B cell (primary cell): ENCODE data around the gene TMEM273. TPM values are rescaled to one million over a fixed set of nuclear protein-coding genes. Genes with fewer than 3 reads are reported as not detected.

ENCODE experiments used
- ATAC-seq: fragments of 200-7000 bp; cut with Tn5 transposase; one replicate; pipeline ENCODE4 v1.10.0; 2021; ENCODE audit warnings: low read depth, mild to moderate bottlenecking, moderate number of reproducible peaks, moderate library complexity
- CTCF ChIA-PET: fragments of 350-600 bp; sonication (Branson Sonifier 250); formaldehyde crosslinking; loops from one replicate; lab custom pipeline; 2021; ENCODE audit warnings: antibody characterized with exemption, inconsistent platforms; lab: Charles Lee
- POLR2A ChIA-PET: fragments of 350-600 bp; sonication (Branson Sonifier 250); formaldehyde crosslinking; loops from one replicate; lab custom pipeline; 2021; ENCODE audit warnings: antibody characterized with exemption; lab: Charles Lee
- DNase-seq: peaks from one replicate; pipeline ENCODE4 v3.0.0; 2013
- H2AFZ ChIP-seq: 2 replicates; pipeline ENCODE4 v1.6.1; 2012; ENCODE audit warnings: mild to moderate bottlenecking, low read depth, low read length; ENCODE audit not compliant: insufficient read depth, poor library complexity, severe bottlenecking
- H3K27ac ChIP-seq, 2 donors: 1 replicate in 1 of 2; 2 replicates in 1 of 2; pipeline ENCODE4 v1.5.1; 2012 to 2013; ENCODE audit warnings: low read length in 2 of 2, mild to moderate bottlenecking in 2 of 2, moderate library complexity in 1 of 2
- H3K27me3 ChIP-seq, 4 experiments: fragments of 200-600 bp in 1 of 4; sonication (generic) in 1 of 4; replicated peaks in 1 of 4; 1 replicate in 2 of 4; 2 replicates in 2 of 4; pipeline versions ENCODE4 v1.6.1 to v1.7.0; 2013 to 2016; ENCODE audit warnings: low read length in 3 of 4, mild to moderate bottlenecking in 2 of 4, mixed read lengths in 1 of 4, moderate library complexity in 1 of 4; ENCODE audit not compliant: insufficient read depth in 4 of 4, control insufficient read depth in 3 of 4; ENCODE audit errors: control extremely low read depth in 1 of 4
- H3K36me3 ChIP-seq, 2 experiments: replicated peaks in 1 of 2; 1 replicate in 1 of 2; 2 replicates in 1 of 2; pipeline versions ENCODE4 v1.6.1 to v1.7.1; 2013; ENCODE audit warnings: low read length in 1 of 2; ENCODE audit not compliant: insufficient read depth in 2 of 2, control insufficient read depth in 1 of 2; ENCODE audit errors: control extremely low read depth in 1 of 2, extremely low read depth in 1 of 2
- H3K4me1 ChIP-seq, 2 donors: fragments of 200-600 bp in 1 of 2; sonication (generic) in 1 of 2; 1 replicate in 1 of 2; 2 replicates in 1 of 2; pipeline versions ENCODE4 v1.5.1 to v1.6.1; 2013 to 2017; ENCODE audit warnings: low read length in 2 of 2; ENCODE audit not compliant: control insufficient read depth in 2 of 2, insufficient read depth in 2 of 2
- H3K4me2 ChIP-seq: replicated peaks from 2 replicates; pipeline ENCODE3; 2012; ENCODE audit warnings: mild to moderate bottlenecking, low read depth, low read length; ENCODE audit not compliant: poor library complexity, severe bottlenecking
- H3K4me3 ChIP-seq, 5 experiments: fragments of 200-600 bp in 1 of 5; sonication (generic) in 1 of 5; 1 replicate in 3 of 5; 2 replicates in 2 of 5; pipeline versions ENCODE4 v1.5.1 to v1.7.0; 2011 to 2016; ENCODE audit warnings: low read length in 4 of 5, mild to moderate bottlenecking in 4 of 5, low read depth in 2 of 5, control low read depth in 1 of 5, moderate library complexity in 1 of 5; ENCODE audit not compliant: insufficient read depth in 1 of 5; ENCODE audit errors: control extremely low read depth in 1 of 5, extremely low read depth in 1 of 5
- H3K79me2 ChIP-seq: fragments of 200-600 bp; sonication (generic); one replicate; pipeline ENCODE4 v1.6.0; 2016; ENCODE audit warnings: low read length; ENCODE audit not compliant: control insufficient read depth, insufficient read depth
- H3K9ac ChIP-seq: fragments of 200-600 bp; sonication (generic); 2 replicates; pipeline ENCODE4 v1.6.1; 2017; ENCODE audit warnings: mild to moderate bottlenecking, low read length, moderate library complexity
- H3K9me3 ChIP-seq, 3 donors: one replicate each; pipeline versions ENCODE4 v1.6.1 to v1.7.1; 2013; ENCODE audit warnings: low read length in 2 of 3; ENCODE audit not compliant: control insufficient read depth in 2 of 3, insufficient read depth in 1 of 3; ENCODE audit errors: control extremely low read depth in 1 of 3
- H4K20me1 ChIP-seq: 2 replicates; pipeline ENCODE4 v1.6.0; 2012; ENCODE audit warnings: mild to moderate bottlenecking, low read length; ENCODE audit not compliant: insufficient read depth, control insufficient read depth, poor library complexity, severe bottlenecking
- H3K27ac Mint-ChIP-seq: one replicate; pipeline ENCODE4 v1.8.0; 2021; ENCODE audit warnings: mixed read lengths
- H3K27me3 Mint-ChIP-seq: one replicate; pipeline ENCODE4 v1.8.0; 2021; ENCODE audit warnings: mixed read lengths
- H3K4me1 Mint-ChIP-seq: one replicate; pipeline ENCODE4 v1.8.0; 2021; ENCODE audit warnings: mixed read lengths
- H3K4me3 Mint-ChIP-seq: one replicate; pipeline ENCODE4 v1.8.0; 2021; ENCODE audit warnings: mixed read lengths
- H3K9me3 Mint-ChIP-seq: one replicate; pipeline ENCODE4 v1.8.0; 2022; ENCODE audit warnings: mixed read lengths; ENCODE audit not compliant: insufficient read depth
- CTCF ChIP-seq: fragments of 200-600 bp; IDR thresholded peaks from one replicate; pipeline ENCODE4 v1.8.0; 2022; ENCODE audit warnings: antibody characterized with exemption, mild to moderate bottlenecking
- EZH2 ChIP-seq: IDR thresholded peaks from 2 replicates; pipeline ENCODE4 v1.6.1; 2012; ENCODE audit warnings: borderline replicate concordance, low read depth, mild to moderate bottlenecking, moderate library complexity, low read length; ENCODE audit not compliant: insufficient read depth, poor library complexity, severe bottlenecking
- WGBS: methylation state at CpG from one replicate; pipeline ENCODE4 v1.1.5; 2013; ENCODE audit warnings: missing lambda C conversion rate; ENCODE audit not compliant: insufficient coverage; 5-methylcytosine and 5-hydroxymethylcytosine counted together
- intact Hi-C: fragments of 100-400 bp; cut with micrococcal nuclease; formaldehyde crosslinking; loops from one replicate; pipeline ENCODE4 v1.10.0; 2022
- polyA plus RNA-seq: library from polyadenylated mRNA; depleted of rRNA; stranded (reverse); fragments of >200 nt; gene quantifications from 2 replicates; pipeline ENCODE4 v1.2.3, GENCODE V29; 2012
- total RNA-seq, 2 donors: library from RNA; stranded (reverse); fragments of 120-200 nt in 1 of 2; gene quantifications; 1 replicate in 1 of 2; 2 replicates in 1 of 2; pipeline versions ENCODE4 v1.2.3 to v1.2.4, GENCODE V29; 2013 to 2022

The TMEM273 gene
- total and polyA plus RNA-seq, 2 donors (not counting 1 experiment from before 2014, with no cell fraction given), result 36.0 to 36.4 TPM

GRCh38 chr10:49227406-49227805 lies 39.2 kb upstream of the TMEM273 start:
- Histone ChIP-seq H3K4me2 (no peak overlapping the region), H3K9me3 (peaks cover 0 to 6% (median 0%) of the 10 kb centered on the region in 3 donors), H3K36me3 (no peaks in the 10 kb centered on the region), H3K9ac (no peak overlapping the region), H4K20me1 (no peaks in the 10 kb centered on the region), H3K4me3 (no peak overlapping the region), H2AFZ (no peak overlapping the region), H3K4me1 (no peaks in the 10 kb centered on the region), H3K27ac (no peak overlapping the region), H3K79me2 (no peaks in the 10 kb centered on the region), H3K27me3 (no peaks in the 10 kb centered on the region)
- Mint-ChIP-seq H3K9me3 (no peaks in the 10 kb centered on the region), H3K27ac (no peak overlapping the region), H3K27me3 (peaks cover 13% of the 10 kb centered on the region), H3K4me3 (no peak overlapping the region), H3K4me1 (no peaks in the 10 kb centered on the region)
- intact Hi-C loops, result no loop called here
- ATAC-seq, result no peak
- no peak for DNase-seq
- POLR2A ChIA-PET, result no interaction called here
- 75% methylated on average over 5 of the region's 5 CpGs for WGBS
- CTCF ChIA-PET, result no interaction called here
- no peak for TF ChIP-seq CTCF
- TF ChIP-seq EZH2, result no peak

- Histone ChIP-seq H3K79me2 (no peaks in the 10 kb centered on the region), H3K27ac (no peak overlapping the region), H3K4me1 (no peaks in the 10 kb centered on the region), H4K20me1 (no peaks in the 10 kb centered on the region), H3K9ac (no peak overlapping the region), H3K36me3 (no peaks in the 10 kb centered on the region), H3K4me2 (no peak overlapping the region), H2AFZ (no peak overlapping the region), H3K27me3 (peaks cover 0 to under 1% (median 0%) of the 10 kb centered on the region in 4 experiments), H3K4me3 (no peak overlapping the region), H3K9me3 (peaks cover 0 to 6% (median 0%) of the 10 kb centered on the region in 3 donors)
- POLR2A ChIA-PET, result no interaction called here
- H3K4me3 Mint-ChIP-seq, result no peak overlapping the region
- no peak for ATAC-seq
- intact Hi-C loops, result no loop called here
- no peaks in the 10 kb centered on the region for H3K4me1 Mint-ChIP-seq
- 69% methylated on average over 4 of the region's 4 CpGs for WGBS
- no peak for DNase-seq
- H3K9me3 Mint-ChIP-seq, result no peaks in the 10 kb centered on the region
- H3K27ac Mint-ChIP-seq, result no peak overlapping the region
- CTCF ChIA-PET, result no interaction called here
- no peak for TF ChIP-seq CTCF
- no peak for TF ChIP-seq EZH2
- peaks cover 13% of the 10 kb centered on the region for H3K27me3 Mint-ChIP-seq
Observed at GRCh38 chr10:49226594-49226993, 38.4 kb upstream of the TMEM273 start.
